Measurements from ENCODE around the gene SDK1. TPM values are rescaled to one million over a fixed set of nuclear protein-coding genes. Genes with fewer than 3 reads are reported as not detected.

SDK1 gene
- total RNA-seq, 1 donor from 2014 or later, result 37.6 TPM

GRCh38 chr7:4151926-4152549 is 851.0 kb downstream of the SDK1 start:
- Mint-ChIP-seq H3K36me3 (ENCODE audit: insufficient read depth) (peaks cover 5% of the 10 kb centered on the region), H3K4me1 (ENCODE audit: low read depth) (peaks cover 11% of the 10 kb centered on the region), H3K4me3 (ENCODE audit: low read depth) (no peak overlapping the region), H3K27ac (no peak overlapping the region), H3K9me3 (ENCODE audit: low read depth) (no peaks in the 10 kb centered on the region), H3K27me3 (no peaks in the 10 kb centered on the region)
- no peak for DNase-seq (ENCODE audit: low spot score, unreplicated experiment)
- no peak for TF ChIP-seq CTCF (IDR thresholded peaks at IDR 0.05; ENCODE audit: unreplicated experiment)

- TF ChIP-seq CTCF (IDR thresholded peaks at IDR 0.05; ENCODE audit: unreplicated experiment), result no peak
- peaks cover 7% of the 10 kb centered on the region for H3K36me3 Mint-ChIP-seq (ENCODE audit: insufficient read depth)
- H3K27ac Mint-ChIP-seq, result no peak overlapping the region
- no peaks in the 10 kb centered on the region for H3K9me3 Mint-ChIP-seq (ENCODE audit: low read depth)
- H3K27me3 Mint-ChIP-seq, result no peaks in the 10 kb centered on the region
- H3K4me3 Mint-ChIP-seq (ENCODE audit: low read depth), result no peak overlapping the region
- peaks cover 6% of the 10 kb centered on the region for H3K4me1 Mint-ChIP-seq (ENCODE audit: low read depth)
- no peak for DNase-seq (ENCODE audit: low spot score, unreplicated experiment)
Measured at GRCh38 chr7:4154882-4155535, 854.0 kb downstream of the SDK1 start.

GRCh38 chr7:4156190-4156589 is 855.1 kb downstream of the SDK1 start:
- DNase-seq (ENCODE audit: low spot score, unreplicated experiment), result no peak
- no peak for TF ChIP-seq CTCF (IDR thresholded peaks at IDR 0.05; ENCODE audit: unreplicated experiment)
- H3K27me3 Mint-ChIP-seq, result no peaks in the 10 kb centered on the region
- no peaks in the 10 kb centered on the region for H3K9me3 Mint-ChIP-seq (ENCODE audit: low read depth)
- H3K4me3 Mint-ChIP-seq (ENCODE audit: low read depth), result no peak overlapping the region
- H3K4me1 Mint-ChIP-seq (ENCODE audit: low read depth), result peaks cover 6% of the 10 kb centered on the region
- H3K36me3 Mint-ChIP-seq (ENCODE audit: insufficient read depth), result peaks cover 7% of the 10 kb centered on the region
- no peak overlapping the region for H3K27ac Mint-ChIP-seq

- no peak for DNase-seq (ENCODE audit: low spot score, unreplicated experiment)
- H3K4me3 Mint-ChIP-seq (ENCODE audit: low read depth), result no peak overlapping the region
- no peaks in the 10 kb centered on the region for H3K9me3 Mint-ChIP-seq (ENCODE audit: low read depth)
- H3K27ac Mint-ChIP-seq, result no peak overlapping the region
- H3K36me3 Mint-ChIP-seq (ENCODE audit: insufficient read depth), result peaks cover 5% of the 10 kb centered on the region
- no peaks in the 10 kb centered on the region for H3K27me3 Mint-ChIP-seq
- peaks cover 6% of the 10 kb centered on the region for H3K4me1 Mint-ChIP-seq (ENCODE audit: low read depth)
- TF ChIP-seq CTCF (IDR thresholded peaks at IDR 0.05; ENCODE audit: unreplicated experiment), result no peak
Measured at GRCh38 chr7:4157651-4158050, 856.6 kb downstream of the SDK1 start.

GRCh38 chr7:4158441-4159153 is 857.5 kb downstream of the SDK1 start:
- TF ChIP-seq CTCF (IDR thresholded peaks at IDR 0.05; ENCODE audit: unreplicated experiment), result no peak
- DNase-seq (ENCODE audit: low spot score, unreplicated experiment), result no peak
- H3K4me3 Mint-ChIP-seq (ENCODE audit: low read depth), result no peak overlapping the region
- H3K27ac Mint-ChIP-seq, result no peak overlapping the region
- H3K36me3 Mint-ChIP-seq (ENCODE audit: insufficient read depth), result peaks cover 7% of the 10 kb centered on the region
- H3K27me3 Mint-ChIP-seq, result no peaks in the 10 kb centered on the region
- peaks cover 6% of the 10 kb centered on the region for H3K4me1 Mint-ChIP-seq (ENCODE audit: low read depth)
- no peaks in the 10 kb centered on the region for H3K9me3 Mint-ChIP-seq (ENCODE audit: low read depth)
